ENCODE results near the gene FAM210A. TPM values are rescaled to one million over a fixed set of nuclear protein-coding genes. Genes with fewer than 3 reads are reported as not detected.

The FAM210A gene
- total and polyA plus RNA-seq, 2 experiments from 2014 or later: 17.2 to 17.9 TPM

GRCh38 chr18:13624563-13625237, 101.7 kb downstream of the FAM210A start:
- H3K27me3 Mint-ChIP-seq (ENCODE audit: insufficient read depth, low read depth, poor library complexity): peaks cover 8% of the 10 kb centered on the region
- Histone ChIP-seq H3K4me2 (no peak overlapping the region), H3K4me1 (ENCODE audit: insufficient read depth) (no peaks in the 10 kb centered on the region), H3K79me2 (replicated peaks; ENCODE audit: insufficient read depth) (no peaks in the 10 kb centered on the region), H3K4me3 (no peak overlapping the region), H4K20me1 (replicated peaks; ENCODE audit: insufficient read depth) (no peaks in the 10 kb centered on the region), H2AFZ (no peak overlapping the region), H3K9me2 (ENCODE audit: insufficient read depth) (no peaks in the 10 kb centered on the region), H3F3A (replicated peaks; ENCODE audit: low read depth) (no peaks in the 10 kb centered on the region), H3K36me3 (ENCODE audit: insufficient read depth) (no peaks in the 10 kb centered on the region), H3K27me3 (ENCODE audit: insufficient read depth) (no peaks in the 10 kb centered on the region), H3K27ac (ENCODE audit: low read depth) (no peak overlapping the region)
- no peak for TF ChIP-seq REST (IDR thresholded peaks at IDR 0.05; ENCODE audit: unreplicated experiment)
- TF ChIP-seq STAT1 (IDR thresholded peaks at IDR 0.05; ENCODE audit: unreplicated experiment): no peak
- no peak for TF ChIP-seq ETS1 (IDR thresholded peaks at IDR 0.05)
- no peak for TF ChIP-seq NANOG (IDR thresholded peaks at IDR 0.05; ENCODE audit: borderline replicate concordance)
- no peak for TF ChIP-seq ZNF114 (CRISPR knock-in tag; IDR thresholded peaks at IDR 0.05)
- TF ChIP-seq JUNB (IDR thresholded peaks at IDR 0.05; ENCODE audit: unreplicated experiment): no peak
- no peak for TF ChIP-seq CTCF (conservative IDR thresholded peaks at IDR 0.05; ENCODE audit: low read depth in 2 of 2)
- TF ChIP-seq CREB1 (CRISPR knock-in tag; IDR thresholded peaks at IDR 0.05; ENCODE audit: low read depth): no peak
- no peak for TF ChIP-seq ZNF462 (CRISPR knock-in tag; IDR thresholded peaks at IDR 0.05)
- no peak for TF ChIP-seq EZH2 (IDR thresholded peaks at IDR 0.05; ENCODE audit: low read depth, unreplicated experiment)
- H3K27ac Mint-ChIP-seq: no peak overlapping the region
- DNase-seq (ENCODE audit: low spot score): no peak
- H3K36me3 Mint-ChIP-seq (ENCODE audit: low read depth): no peaks in the 10 kb centered on the region
- peaks cover 5% of the 10 kb centered on the region; the same call in 2 of the 3 replicates for H3K4me1 Mint-ChIP-seq
- no peak overlapping the region for H3K4me3 Mint-ChIP-seq
- no peaks in the 10 kb centered on the region; the same call in 2 of the 3 replicates for H3K9me3 Mint-ChIP-seq
- ATAC-seq: no peak

Measured in GM23338 (cell line).